Panc1 (cell line): ENCODE measurements around the gene ORC3.

Source experiments
- POLR2AphosphoS5 ChIP-seq: IDR thresholded peaks from 2 replicates; pipeline ENCODE4 v1.6.1; 2012; ENCODE audit warnings: mild to moderate bottlenecking, low read depth, low read length, moderate library complexity
- TCF7L2 ChIP-seq: IDR thresholded peaks from 2 replicates; pipeline ENCODE4 v1.6.1; 2011; ENCODE audit warnings: mild to moderate bottlenecking, low read depth, low read length, inconsistent platforms
- TF ChIP-seq, protein P1 (sequence below), 2 experiments: IDR thresholded peaks; 2 replicates each; pipeline ENCODE4 v1.6.1; 2011 to 2012; ENCODE audit warnings: low read depth in 2 of 2, control low read depth in 1 of 2, low read length in 1 of 2, mild to moderate bottlenecking in 1 of 2, moderate library complexity in 1 of 2; ENCODE audit not compliant: insufficient read depth in 1 of 2
- TF ChIP-seq, protein P2 (sequence below): fragments of 450-650 bp; IDR thresholded peaks from 2 replicates; pipeline ENCODE4 v1.5.1; 2017; ENCODE audit warnings: mild to moderate bottlenecking

DNA sequence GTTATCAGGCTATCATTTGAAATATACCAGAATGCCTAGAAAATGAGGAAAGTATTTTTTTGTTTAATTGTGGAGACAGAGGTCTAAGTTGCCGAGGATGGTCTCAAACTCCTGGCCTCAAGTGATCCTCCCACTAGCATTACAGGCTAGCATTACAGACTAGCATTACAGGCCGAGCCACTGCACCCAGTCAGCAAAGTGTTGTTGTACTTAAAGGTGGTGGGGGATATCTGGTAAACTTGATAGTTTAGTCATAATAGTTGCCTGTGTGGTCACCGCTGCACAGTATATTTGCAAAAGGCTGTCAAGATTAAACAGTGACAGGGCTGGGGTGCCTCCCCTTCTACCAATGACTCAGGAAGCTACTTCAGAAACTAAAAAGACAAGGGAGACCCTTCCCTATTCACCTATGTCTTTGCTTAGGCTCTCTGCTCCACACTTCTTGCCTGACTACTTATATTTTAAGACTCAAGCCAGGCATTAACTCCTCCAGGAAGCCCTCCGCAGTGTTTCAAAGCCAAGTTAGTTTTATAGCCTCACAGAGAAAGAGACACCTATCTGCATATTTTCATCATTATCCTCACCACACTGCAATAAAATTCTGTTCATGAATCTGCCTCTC is 115.2 kb downstream of the ORC3 start:
- TF ChIP-seq, protein P1, sequence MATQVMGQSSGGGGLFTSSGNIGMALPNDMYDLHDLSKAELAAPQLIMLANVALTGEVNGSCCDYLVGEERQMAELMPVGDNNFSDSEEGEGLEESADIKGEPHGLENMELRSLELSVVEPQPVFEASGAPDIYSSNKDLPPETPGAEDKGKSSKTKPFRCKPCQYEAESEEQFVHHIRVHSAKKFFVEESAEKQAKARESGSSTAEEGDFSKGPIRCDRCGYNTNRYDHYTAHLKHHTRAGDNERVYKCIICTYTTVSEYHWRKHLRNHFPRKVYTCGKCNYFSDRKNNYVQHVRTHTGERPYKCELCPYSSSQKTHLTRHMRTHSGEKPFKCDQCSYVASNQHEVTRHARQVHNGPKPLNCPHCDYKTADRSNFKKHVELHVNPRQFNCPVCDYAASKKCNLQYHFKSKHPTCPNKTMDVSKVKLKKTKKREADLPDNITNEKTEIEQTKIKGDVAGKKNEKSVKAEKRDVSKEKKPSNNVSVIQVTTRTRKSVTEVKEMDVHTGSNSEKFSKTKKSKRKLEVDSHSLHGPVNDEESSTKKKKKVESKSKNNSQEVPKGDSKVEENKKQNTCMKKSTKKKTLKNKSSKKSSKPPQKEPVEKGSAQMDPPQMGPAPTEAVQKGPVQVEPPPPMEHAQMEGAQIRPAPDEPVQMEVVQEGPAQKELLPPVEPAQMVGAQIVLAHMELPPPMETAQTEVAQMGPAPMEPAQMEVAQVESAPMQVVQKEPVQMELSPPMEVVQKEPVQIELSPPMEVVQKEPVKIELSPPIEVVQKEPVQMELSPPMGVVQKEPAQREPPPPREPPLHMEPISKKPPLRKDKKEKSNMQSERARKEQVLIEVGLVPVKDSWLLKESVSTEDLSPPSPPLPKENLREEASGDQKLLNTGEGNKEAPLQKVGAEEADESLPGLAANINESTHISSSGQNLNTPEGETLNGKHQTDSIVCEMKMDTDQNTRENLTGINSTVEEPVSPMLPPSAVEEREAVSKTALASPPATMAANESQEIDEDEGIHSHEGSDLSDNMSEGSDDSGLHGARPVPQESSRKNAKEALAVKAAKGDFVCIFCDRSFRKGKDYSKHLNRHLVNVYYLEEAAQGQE (IDR thresholded peaks at IDR 0.05; ENCODE audit: insufficient read depth in 1 of 2, low read depth in 2 of 2, low read length in 1 of 2), result no peak
- TF ChIP-seq, protein P2, sequence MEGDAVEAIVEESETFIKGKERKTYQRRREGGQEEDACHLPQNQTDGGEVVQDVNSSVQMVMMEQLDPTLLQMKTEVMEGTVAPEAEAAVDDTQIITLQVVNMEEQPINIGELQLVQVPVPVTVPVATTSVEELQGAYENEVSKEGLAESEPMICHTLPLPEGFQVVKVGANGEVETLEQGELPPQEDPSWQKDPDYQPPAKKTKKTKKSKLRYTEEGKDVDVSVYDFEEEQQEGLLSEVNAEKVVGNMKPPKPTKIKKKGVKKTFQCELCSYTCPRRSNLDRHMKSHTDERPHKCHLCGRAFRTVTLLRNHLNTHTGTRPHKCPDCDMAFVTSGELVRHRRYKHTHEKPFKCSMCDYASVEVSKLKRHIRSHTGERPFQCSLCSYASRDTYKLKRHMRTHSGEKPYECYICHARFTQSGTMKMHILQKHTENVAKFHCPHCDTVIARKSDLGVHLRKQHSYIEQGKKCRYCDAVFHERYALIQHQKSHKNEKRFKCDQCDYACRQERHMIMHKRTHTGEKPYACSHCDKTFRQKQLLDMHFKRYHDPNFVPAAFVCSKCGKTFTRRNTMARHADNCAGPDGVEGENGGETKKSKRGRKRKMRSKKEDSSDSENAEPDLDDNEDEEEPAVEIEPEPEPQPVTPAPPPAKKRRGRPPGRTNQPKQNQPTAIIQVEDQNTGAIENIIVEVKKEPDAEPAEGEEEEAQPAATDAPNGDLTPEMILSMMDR, result no peak
- TF ChIP-seq POLR2AphosphoS5, result no peak
- no peak for TF ChIP-seq TCF7L2
